C4-2B (cell line): ENCODE results near the gene CPZ.

Experiments
- CTCF ChIP-seq: fragments of 450-650 bp; conservative IDR thresholded peaks from 2 replicates; pipeline ENCODE4 v1.5.1; 2017; ENCODE audit warnings: mild to moderate bottlenecking
- ZFX ChIP-seq: fragments of 450-650 bp; IDR thresholded peaks from 2 replicates; pipeline ENCODE4 v1.6.1; 2017

GRCh38 chr4:8666581-8666980 is 74.0 kb downstream of the CPZ start:
- no peak for TF ChIP-seq CTCF
- TF ChIP-seq ZFX: no peak
